OCI-LY7 (cell line): ENCODE measurements around the gene NAV2. TPM values are rescaled to one million over a fixed set of nuclear protein-coding genes. Genes with fewer than 3 reads are reported as not detected.

Source experiments
- BruUV-seq: library from RNA; stranded (reverse); fragments of 400-500 nt; replicated peaks from 2 replicates; lab custom pipeline; 2021; lab: Mats Ljungman, UMichigan
- CTCF ChIA-PET: fragments of 300-600 bp; sonication (Branson Sonifier 250); formaldehyde crosslinking; loops from one replicate; lab custom pipeline; 2022; ENCODE audit warnings: antibody characterized with exemption; ENCODE audit not compliant: unreplicated experiment; lab: Charles Lee
- POLR2A ChIA-PET: fragments of 300-600 bp; sonication (Branson Sonifier 250); formaldehyde crosslinking; loops from one replicate; lab custom pipeline; 2022; ENCODE audit warnings: antibody characterized with exemption; lab: Charles Lee
- DNase-seq: peaks from one replicate; pipeline ENCODE4 v3.0.0-alpha.2; 2015; ENCODE audit warnings: low spot score
- H2AFZ ChIP-seq: fragments of 200-600 bp; sonication (generic), shearing (Covaris generic); 2 replicates; pipeline ENCODE4 v1.6.1; 2014; ENCODE audit warnings: mild to moderate bottlenecking, antibody characterized with exemption, low read length, moderate library complexity
- H3K27ac ChIP-seq: fragments of 200-600 bp; sonication (generic); 2 replicates; pipeline ENCODE4 v1.5.1; 2014; ENCODE audit warnings: mixed run types, low read depth, mild to moderate bottlenecking, moderate library complexity, low read length, inconsistent platforms; ENCODE audit not compliant: poor library complexity, severe bottlenecking
- H3K36me3 ChIP-seq: fragments of 200-600 bp; sonication (generic); 2 replicates; pipeline ENCODE4 v1.6.1; 2014; ENCODE audit warnings: mild to moderate bottlenecking, antibody characterized with exemption, low read length, moderate library complexity, mixed read lengths; ENCODE audit not compliant: insufficient read depth
- H3K4me1 ChIP-seq: fragments of 200-600 bp; sonication (generic); 2 replicates; pipeline ENCODE4 v1.5.1; 2014; ENCODE audit warnings: mild to moderate bottlenecking, low read length; ENCODE audit not compliant: insufficient read depth, poor library complexity, severe bottlenecking
- H3K4me2 ChIP-seq: fragments of 200-600 bp; sonication (generic); 2 replicates; pipeline ENCODE4 v1.6.1; 2014; ENCODE audit warnings: mild to moderate bottlenecking, low read length
- H3K4me3 ChIP-seq: fragments of 200-600 bp; sonication (generic); 2 replicates; pipeline ENCODE4 v1.5.1; 2014; ENCODE audit warnings: mild to moderate bottlenecking, low read depth, low read length; ENCODE audit not compliant: poor library complexity, severe bottlenecking
- H3K79me2 ChIP-seq: fragments of 200-600 bp; sonication (generic); 2 replicates; pipeline ENCODE4 v1.6.1; 2016; ENCODE audit warnings: low read depth, mild to moderate bottlenecking, low read length, moderate library complexity, mixed read lengths; ENCODE audit not compliant: insufficient read depth
- H3K9me2 ChIP-seq: fragments of 200-600 bp; sonication (generic); 2 replicates; pipeline ENCODE4 v1.6.1; 2016; ENCODE audit warnings: mild to moderate bottlenecking, low read length, mixed read lengths; ENCODE audit not compliant: insufficient read depth
- H3K9me3 ChIP-seq: fragments of 200-600 bp; sonication (generic); 2 replicates; pipeline ENCODE4 v1.6.1; 2014; ENCODE audit warnings: mild to moderate bottlenecking, mixed run types, low read length, mixed read lengths
- H4K20me1 ChIP-seq: fragments of 200-600 bp; sonication (generic); 2 replicates; pipeline ENCODE4 v1.6.1; 2014; ENCODE audit warnings: mild to moderate bottlenecking, antibody characterized with exemption, low read length, moderate library complexity, mixed read lengths; ENCODE audit not compliant: insufficient read depth
- CTCF ChIP-seq: fragments of 200-600 bp; sonication (generic); conservative IDR thresholded peaks from 2 replicates; pipeline ENCODE4 v1.5.1; 2014; ENCODE audit warnings: mild to moderate bottlenecking, antibody characterized with exemption, low read length, moderate library complexity, mixed read lengths
- EZH2phosphoT487 ChIP-seq: fragments of 200-600 bp; sonication (generic); IDR thresholded peaks from 2 replicates; pipeline ENCODE4 v1.6.1; 2018; ENCODE audit warnings: low read depth, borderline replicate concordance, mild to moderate bottlenecking, mixed run types, antibody characterized with exemption, low read length, moderate library complexity, mixed read lengths
- intact Hi-C: fragments of 100-400 bp; cut with micrococcal nuclease; formaldehyde crosslinking; loops from one replicate; pipeline ENCODE4 v1.10.0; 2022; ENCODE audit not compliant: unreplicated experiment
- total RNA-seq, 2 experiments: library from RNA; depleted of rRNA in 1 of 2; stranded (reverse); fragments of >200 nt in 1 of 2; shearing (Covaris generic) in 1 of 2; gene quantifications; 2 replicates each; pipeline ENCODE4 v1.2.3, GENCODE V29; 2014 to 2022

NAV2 gene
- total RNA-seq, 2 experiments from 2014 or later: 0.06 to 0.68 TPM

- Histone ChIP-seq H3K4me2 (no peak overlapping the region), H3K79me2 (no peaks in the 10 kb centered on the region), H3K9me2 (no peaks in the 10 kb centered on the region), H3K9me3 (no peaks in the 10 kb centered on the region), H3K4me1 (no peaks in the 10 kb centered on the region), H3K27ac (no peak overlapping the region), H3K4me3 (no peak overlapping the region), H2AFZ (no peak overlapping the region), H4K20me1 (no peaks in the 10 kb centered on the region), H3K36me3 (no peaks in the 10 kb centered on the region)
- no peak for DNase-seq
- TF ChIP-seq EZH2phosphoT487 (no peak), CTCF (no peak)
- POLR2A ChIA-PET: no interaction called here
- intact Hi-C loops: no loop called here
- no TSS peak for BruUV-seq
- CTCF ChIA-PET: no interaction called here
These were observed 16.5 kb downstream of the NAV2 start for GRCh38 chr11:19729141-19729540.

GRCh38 chr11:19730373-19730772 is 17.7 kb downstream of the NAV2 start:
- CTCF ChIA-PET: no interaction called here
- no peak overlapping the region for H3K4me3 ChIP-seq
- no peaks in the 10 kb centered on the region for H3K9me3 ChIP-seq
- H2AFZ ChIP-seq: no peak overlapping the region
- no TSS peak for BruUV-seq
- H3K4me2 ChIP-seq: no peak overlapping the region
- POLR2A ChIA-PET: no interaction called here
- no peaks in the 10 kb centered on the region for H3K9me2 ChIP-seq
- H3K36me3 ChIP-seq: no peaks in the 10 kb centered on the region
- no peaks in the 10 kb centered on the region for H4K20me1 ChIP-seq
- H3K4me1 ChIP-seq: no peaks in the 10 kb centered on the region
- no peak for TF ChIP-seq EZH2phosphoT487
- no peak overlapping the region for H3K27ac ChIP-seq
- intact Hi-C loops: no loop called here
- no peaks in the 10 kb centered on the region for H3K79me2 ChIP-seq
- no peak for DNase-seq

- TF ChIP-seq EZH2phosphoT487 (no peak), CTCF (no peak)
- Histone ChIP-seq H3K27ac (no peak overlapping the region), H3K9me3 (no peaks in the 10 kb centered on the region), H3K4me1 (no peaks in the 10 kb centered on the region), H3K79me2 (no peaks in the 10 kb centered on the region), H2AFZ (no peak overlapping the region), H3K4me2 (no peak overlapping the region), H3K36me3 (no peaks in the 10 kb centered on the region), H3K4me3 (no peak overlapping the region), H3K9me2 (no peaks in the 10 kb centered on the region), H4K20me1 (no peaks in the 10 kb centered on the region)
- intact Hi-C loops: no loop called here
- ChIA-PET CTCF (no interaction called here), POLR2A (no interaction called here)
- BruUV-seq: no TSS peak
- no peak for DNase-seq
These were observed 21.5 kb downstream of the NAV2 start for GRCh38 chr11:19734171-19734570.
